K562 (cell line): ENCODE data around the gene GUCY1A1. TPM values are rescaled to one million over a fixed set of nuclear protein-coding genes. Genes with fewer than 3 reads are reported as not detected.

Source experiments
- ATAC-seq: fragments of 200-7000 bp; cut with Tn5 transposase; 3 replicates; pipeline ENCODE4 v1.9.1; 2020; ENCODE audit warnings: moderate library complexity
- BruUV-seq: library from RNA; stranded (reverse); fragments of 400-500 nt; replicated peaks from 2 replicates; lab custom pipeline; 2021; lab: Mats Ljungman, UMichigan
- CTCF ChIA-PET: fragments of 300-600 bp; formaldehyde crosslinking; extraction: SDS; loops from one replicate; lab custom pipeline; 2021; ENCODE audit warnings: low intra/inter-chr PET ratio; lab: Yijun Ruan, JAX
- POLR2A ChIA-PET: fragments of 300-600, 350-650 bp; sonication (Branson Sonifier 250); formaldehyde crosslinking; extraction: SDS; loops from one replicate; lab custom pipeline; 2021; ENCODE audit warnings: antibody characterized with exemption, inconsistent platforms; lab: Yijun Ruan, JAX
- DNase-seq, 4 experiments: peaks; one replicate each; pipeline versions ENCODE4 v3.0.0 to v3.0.0-alpha.2; 2011 to 2018; ENCODE audit warnings: low spot score in 3 of 4, mixed read lengths in 3 of 4; ENCODE audit errors: extremely low read depth in 1 of 4
- FAIRE-seq: peaks from 2 replicates; lab custom pipeline; 2011; peaks lifted over from hg19 to GRCh38; lab: Jason Lieb, UNC
- H2AFZ ChIP-seq: 2 replicates; pipeline ENCODE4 v1.6.0; 2011; ENCODE audit warnings: low read depth, low read length, control low read depth, inconsistent platforms
- H3K27ac ChIP-seq: fragments of 200-600 bp; 3 replicates; pipeline ENCODE4 v1.8.0; 2011; ENCODE audit warnings: low read depth, mild to moderate bottlenecking, control low read depth, inconsistent platforms, low read length, moderate library complexity, mixed read lengths; ENCODE audit errors: extremely low read depth
- H3K27me3 ChIP-seq, 2 experiments: fragments of 300-600 bp in 1 of 2; 2 replicates in 1 of 2; 3 replicates in 1 of 2; pipeline versions ENCODE4 v1.6.0 to v1.8.0; 2011; ENCODE audit warnings: inconsistent platforms in 2 of 2, low read length in 2 of 2, mild to moderate bottlenecking in 1 of 2, mixed read lengths in 1 of 2, moderate library complexity in 1 of 2; ENCODE audit not compliant: control insufficient read depth in 2 of 2, insufficient read depth in 2 of 2
- H3K36me3 ChIP-seq: fragments of 300-600 bp; 3 replicates; pipeline ENCODE4 v1.8.0; 2011; ENCODE audit warnings: mild to moderate bottlenecking, low read length, inconsistent platforms; ENCODE audit not compliant: control insufficient read depth, insufficient read depth
- H3K4me1 ChIP-seq, 2 experiments: fragments of 200-600 bp in 1 of 2; replicated peaks in 1 of 2; 2 replicates in 1 of 2; 3 replicates in 1 of 2; pipeline versions ENCODE4 v1.5.1 to v1.8.0; 2011; ENCODE audit warnings: inconsistent platforms in 2 of 2, low read length in 2 of 2, mild to moderate bottlenecking in 1 of 2, mixed read lengths in 1 of 2, moderate library complexity in 1 of 2; ENCODE audit not compliant: control insufficient read depth in 2 of 2, insufficient read depth in 2 of 2
- H3K4me2 ChIP-seq: 2 replicates; pipeline ENCODE4 v1.6.1; 2011; ENCODE audit warnings: low read length, control low read depth, inconsistent platforms, mixed read lengths; ENCODE audit not compliant: insufficient read depth
- H3K4me3 ChIP-seq: fragments of 200-600 bp; sonication (generic), shearing (Covaris generic); 2 replicates; pipeline ENCODE4 v1.5.1; 2016; ENCODE audit warnings: control low read depth, inconsistent platforms
- H3K79me2 ChIP-seq: fragments of 200-600 bp; 3 replicates; pipeline ENCODE4 v1.8.0; 2011; ENCODE audit warnings: low read length, inconsistent platforms; ENCODE audit not compliant: control insufficient read depth, insufficient read depth
- H3K9ac ChIP-seq, 2 experiments: 2 replicates each; pipeline versions ENCODE4 v1.6.0 to v1.6.1; 2011; ENCODE audit warnings: low read depth in 2 of 2, low read length in 2 of 2, control low read depth in 1 of 2, inconsistent platforms in 1 of 2, mild to moderate bottlenecking in 1 of 2, mixed read lengths in 1 of 2; ENCODE audit not compliant: insufficient read depth in 1 of 2
- H3K9me1 ChIP-seq: one replicate; pipeline ENCODE4 v1.6.0; 2011; ENCODE audit warnings: inconsistent platforms, mild to moderate bottlenecking, low read length, moderate library complexity; ENCODE audit not compliant: control insufficient read depth, insufficient read depth
- H3K9me3 ChIP-seq: replicated peaks from 2 replicates; pipeline ENCODE4 v1.5.1; 2011; ENCODE audit warnings: low read depth, low read length, inconsistent platforms; ENCODE audit not compliant: control insufficient read depth, insufficient read depth
- H4K20me1 ChIP-seq: replicated peaks from 2 replicates; pipeline ENCODE4 v1.6.1; 2011; ENCODE audit warnings: low read length, inconsistent platforms, mixed read lengths; ENCODE audit not compliant: control insufficient read depth, insufficient read depth
- CBX5 ChIP-seq: IDR thresholded peaks from 2 replicates; pipeline ENCODE4 v1.6.1; 2014; ENCODE audit warnings: low read depth, borderline replicate concordance
- HEY1 ChIP-seq: fragments of 250-450 bp; sonication (Bioruptor Pico); IDR thresholded peaks from 2 replicates; pipeline ENCODE4 v1.5.0; 2020; ENCODE audit warnings: mild to moderate bottlenecking, moderate library complexity, borderline replicate concordance
- in situ Hi-C: fragments of 300-500 bp; cut with MboI; formaldehyde crosslinking; loops from 4 replicates; pipeline ENCODE4 v1.15.0; 2018; ENCODE audit warnings: inconsistent platforms, mixed read lengths
- intact Hi-C: fragments of 100-400 bp; cut with micrococcal nuclease; formaldehyde crosslinking; loops from 2 replicates; pipeline ENCODE4 v1.14.2; 2022
- polyA plus RNA-seq, 8 experiments: library from polyadenylated mRNA; depleted of rRNA in 4 of 8; stranded (reverse) in 5 of 8; unstranded in 3 of 8; fragments of >200 nt; fragmentation: Nextera tagmentation in 2 of 8; fragmentation: Illumina TruSeq in 1 of 8; extraction: Ambion mirVana in 2 of 8; extraction: Trizol in 1 of 8; gene quantifications; 2 replicates each; pipeline versions ENCODE4 v1.2.1 to v1.2.3, GENCODE V29; 2011 to 2014; ENCODE audit warnings: inconsistent platforms in 1 of 8, missing spikeins in 1 of 8
- total RNA-seq, 7 experiments: library from RNA; depleted of rRNA in 6 of 7; stranded (reverse); fragments of >200 nt in 6 of 7; fragmentation: Illumina TruSeq in 2 of 7; extraction: Trizol in 2 of 7; gene quantifications; 2 replicates each; pipeline versions ENCODE4 v1.2.1 to v1.2.3, GENCODE V29; 2011 to 2021; ENCODE audit warnings: low replicate concordance in 1 of 7
- TF ChIP-seq, protein P1 (sequence below): IDR thresholded peaks from 3 replicates; pipeline ENCODE4 v1.6.1; 2011; ENCODE audit warnings: borderline replicate concordance, mild to moderate bottlenecking, moderate library complexity; ENCODE audit not compliant: insufficient read length; ENCODE audit errors: extremely low read depth

Gene GUCY1A1
- total and polyA plus RNA-seq, 9 of the 15 experiments (the other 6 are each of a cell fraction or from before 2014, with no cell fraction given): not detected

DNA sequence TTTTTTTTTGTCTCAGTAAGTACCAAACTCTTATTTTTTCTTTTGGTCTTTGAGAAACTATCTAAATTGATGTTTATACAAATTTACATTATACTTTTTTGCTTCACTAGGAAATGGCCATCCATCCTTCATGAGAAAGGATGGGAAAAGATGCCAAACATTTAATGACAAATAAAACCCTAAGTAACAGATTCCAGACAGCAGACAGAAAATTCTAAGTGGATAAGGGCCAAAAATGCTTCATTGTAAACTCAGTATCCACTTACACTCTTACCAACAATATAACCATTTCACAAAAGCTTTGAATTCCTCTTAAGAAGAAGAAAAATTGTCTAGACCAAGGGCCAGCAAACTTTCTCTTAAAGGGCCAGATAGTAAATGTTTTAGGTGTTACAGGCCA, 95.7 kb downstream of the GUCY1A1 start:
- no peaks in the 10 kb centered on the region for H3K36me3 ChIP-seq
- H3K4me2 ChIP-seq: no peak overlapping the region
- in situ Hi-C loops: no loop called here
- no peak overlapping the region for H2AFZ ChIP-seq
- H3K4me1 ChIP-seq: 0 out of 5 replicates have a peak, but pooled peaks cover 0 to 3% of the 10 kb centered on the region in 2 experiments
- FAIRE-seq: no peak
- no peak for DNase-seq
- H3K9me3 ChIP-seq: no peaks in the 10 kb centered on the region
- ChIA-PET POLR2A (no interaction called here), CTCF (no interaction called here)
- H3K27ac ChIP-seq: no peak overlapping the region
- ATAC-seq: no peak
- H3K9me1 ChIP-seq: no peaks in the 10 kb centered on the region
- intact Hi-C loops: no loop called here
- no TSS peak for BruUV-seq
- no peak overlapping the region for H3K9ac ChIP-seq
- no peaks in the 10 kb centered on the region for H3K79me2 ChIP-seq
- H4K20me1 ChIP-seq: no peaks in the 10 kb centered on the region
- TF ChIP-seq CBX5 (no peak), HEY1 (no peak)
- TF ChIP-seq, protein P1, sequence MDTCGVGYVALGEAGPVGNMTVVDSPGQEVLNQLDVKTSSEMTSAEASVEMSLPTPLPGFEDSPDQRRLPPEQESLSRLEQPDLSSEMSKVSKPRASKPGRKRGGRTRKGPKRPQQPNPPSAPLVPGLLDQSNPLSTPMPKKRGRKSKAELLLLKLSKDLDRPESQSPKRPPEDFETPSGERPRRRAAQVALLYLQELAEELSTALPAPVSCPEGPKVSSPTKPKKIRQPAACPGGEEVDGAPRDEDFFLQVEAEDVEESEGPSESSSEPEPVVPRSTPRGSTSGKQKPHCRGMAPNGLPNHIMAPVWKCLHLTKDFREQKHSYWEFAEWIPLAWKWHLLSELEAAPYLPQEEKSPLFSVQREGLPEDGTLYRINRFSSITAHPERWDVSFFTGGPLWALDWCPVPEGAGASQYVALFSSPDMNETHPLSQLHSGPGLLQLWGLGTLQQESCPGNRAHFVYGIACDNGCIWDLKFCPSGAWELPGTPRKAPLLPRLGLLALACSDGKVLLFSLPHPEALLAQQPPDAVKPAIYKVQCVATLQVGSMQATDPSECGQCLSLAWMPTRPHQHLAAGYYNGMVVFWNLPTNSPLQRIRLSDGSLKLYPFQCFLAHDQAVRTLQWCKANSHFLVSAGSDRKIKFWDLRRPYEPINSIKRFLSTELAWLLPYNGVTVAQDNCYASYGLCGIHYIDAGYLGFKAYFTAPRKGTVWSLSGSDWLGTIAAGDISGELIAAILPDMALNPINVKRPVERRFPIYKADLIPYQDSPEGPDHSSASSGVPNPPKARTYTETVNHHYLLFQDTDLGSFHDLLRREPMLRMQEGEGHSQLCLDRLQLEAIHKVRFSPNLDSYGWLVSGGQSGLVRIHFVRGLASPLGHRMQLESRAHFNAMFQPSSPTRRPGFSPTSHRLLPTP: no peak
- H3K27me3 ChIP-seq: no peaks in the 10 kb centered on the region
- no peak overlapping the region for H3K4me3 ChIP-seq
